GM23248 (cell line): Measurements from ENCODE around the gene ACADS. TPM values are rescaled to one million over a fixed set of nuclear protein-coding genes. Genes with fewer than 3 reads are reported as not detected.

Source experiments
- DNase-seq: peaks from one replicate; pipeline ENCODE4 v3.0.0-alpha.2; 2015
- H2AFZ ChIP-seq: fragments of 200-600 bp; sonication (generic); 2 replicates; pipeline ENCODE4 v1.6.1; 2016; ENCODE audit warnings: antibody characterized with exemption
- H3F3A ChIP-seq: fragments of 200-600 bp; sonication (generic); 2 replicates; pipeline ENCODE4 v1.6.1; 2016; ENCODE audit warnings: mild to moderate bottlenecking, antibody characterized with exemption, mixed run types; ENCODE audit not compliant: insufficient read depth
- H3K27ac ChIP-seq: fragments of 200-600 bp; sonication (generic); 2 replicates; pipeline ENCODE4 v1.5.1; 2016; ENCODE audit warnings: mild to moderate bottlenecking
- H3K27me3 ChIP-seq: fragments of 200-600 bp; sonication (generic); replicated peaks from 2 replicates; pipeline ENCODE4 v1.6.1; 2016; ENCODE audit warnings: mild to moderate bottlenecking; ENCODE audit not compliant: insufficient read depth
- H3K36me3 ChIP-seq: fragments of 200-600 bp; sonication (generic); 2 replicates; pipeline ENCODE4 v1.6.1; 2016; ENCODE audit warnings: low read depth, mild to moderate bottlenecking
- H3K4me1 ChIP-seq: fragments of 200-600 bp; sonication (generic); 2 replicates; pipeline ENCODE4 v1.6.1; 2016; ENCODE audit warnings: mild to moderate bottlenecking; ENCODE audit not compliant: insufficient read depth
- H3K4me2 ChIP-seq: fragments of 200-600 bp; sonication (generic); one replicate; pipeline ENCODE4 v1.6.1; 2016; ENCODE audit warnings: mild to moderate bottlenecking; ENCODE audit not compliant: unreplicated experiment
- H3K4me3 ChIP-seq: fragments of 200-600 bp; sonication (generic); 2 replicates; pipeline ENCODE4 v1.5.1; 2016; ENCODE audit warnings: mild to moderate bottlenecking
- H3K79me2 ChIP-seq: fragments of 200-600 bp; sonication (generic); 2 replicates; pipeline ENCODE4 v1.6.1; 2016; ENCODE audit warnings: mild to moderate bottlenecking; ENCODE audit not compliant: insufficient read depth
- H3K9ac ChIP-seq: fragments of 200-600 bp; sonication (generic); 2 replicates; pipeline ENCODE4 v1.6.1; 2016; ENCODE audit warnings: mild to moderate bottlenecking
- H3K9me2 ChIP-seq: fragments of 200-600 bp; sonication (generic); 2 replicates; pipeline ENCODE4 v1.6.1; 2016; ENCODE audit warnings: mixed run types, mild to moderate bottlenecking, moderate library complexity; ENCODE audit not compliant: insufficient read depth
- H3K9me3 ChIP-seq: fragments of 200-600 bp; sonication (generic); one replicate; pipeline ENCODE4 v1.6.1; 2017; ENCODE audit warnings: low read depth
- H4K20me1 ChIP-seq: fragments of 200-600 bp; sonication (generic); 2 replicates; pipeline ENCODE4 v1.6.0; 2016; ENCODE audit not compliant: insufficient read depth
- EZH2 ChIP-seq: fragments of 200-600 bp; sonication (generic); IDR thresholded peaks from 2 replicates; pipeline ENCODE4 v1.6.1; 2018; ENCODE audit warnings: antibody characterized with exemption, mild to moderate bottlenecking; ENCODE audit not compliant: insufficient read depth, poor library complexity, severe bottlenecking
- EZH2phosphoT487 ChIP-seq: fragments of 200-600 bp; sonication (generic); IDR thresholded peaks from 2 replicates; pipeline ENCODE4 v1.6.1; 2018; ENCODE audit warnings: antibody characterized with exemption, moderate library complexity, mild to moderate bottlenecking, low read depth; ENCODE audit not compliant: insufficient read depth
- WGBS, 2 experiments: methylation state at CpG; one replicate each; pipeline ENCODE4 v1.1.6; 2015 to 2017; ENCODE audit warnings: low lambda C conversion rate in 2 of 2, low coverage in 1 of 2; ENCODE audit errors: missing lambda C conversion rate in 2 of 2; 5-methylcytosine and 5-hydroxymethylcytosine counted together
- in situ Hi-C: fragments of 300-500 bp; cut with MboI; formaldehyde crosslinking; loops from 2 replicates; pipeline ENCODE4 v1.15.0; 2020
- polyA plus RNA-seq: library from polyadenylated mRNA; unstranded; fragments of >200 nt; fragmentation: Nextera tagmentation; extraction: Ambion mirVana; gene quantifications from 2 replicates; pipeline ENCODE4 v1.2.1, GENCODE V29; 2016
- total RNA-seq: library from RNA; depleted of rRNA; stranded (reverse); fragments of >200 nt; shearing (Covaris generic); gene quantifications from 2 replicates; pipeline ENCODE4 v1.2.3, GENCODE V29; 2014

Gene ACADS
- total and polyA plus RNA-seq, 2 experiments from 2014 or later = 10.5 to 14.5 TPM

DNA sequence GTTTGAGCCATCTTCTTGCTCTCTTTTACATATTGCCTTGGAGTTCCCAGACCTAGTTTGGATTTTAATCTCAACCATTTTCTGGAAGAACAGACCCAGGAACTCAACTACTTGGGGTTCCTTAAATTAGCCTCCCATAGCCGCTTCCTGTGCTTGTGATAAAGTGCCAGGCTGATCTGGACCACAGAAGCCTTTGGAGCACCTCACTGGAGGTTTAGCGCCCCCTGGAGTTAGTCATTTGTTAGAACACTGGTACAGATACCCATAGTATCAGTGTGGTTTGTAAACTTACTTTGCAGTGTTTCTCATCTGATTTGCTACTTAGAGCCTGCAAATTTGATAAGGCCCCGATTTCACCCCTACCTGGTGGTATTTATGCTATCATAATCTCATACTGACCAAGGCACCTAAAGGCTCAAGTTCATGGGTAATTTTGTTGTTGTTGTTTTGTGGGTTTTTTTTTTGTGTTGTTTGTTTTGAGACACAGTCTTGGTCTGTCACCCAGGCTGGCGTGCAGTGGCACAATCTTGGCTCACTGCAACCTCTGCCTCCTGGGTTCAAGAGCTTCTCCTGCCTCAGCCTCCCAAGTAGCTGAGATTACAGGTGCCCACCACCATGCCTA, 11.7 kb upstream of the ACADS start:
- Histone ChIP-seq H2AFZ (no peak overlapping the region), H3K36me3 (peaks cover 23% of the 10 kb centered on the region), H3K9ac (no peak overlapping the region), H3K27me3 (no peaks in the 10 kb centered on the region), H3K9me3 (no peaks in the 10 kb centered on the region), H3K79me2 (peaks cover 50% of the 10 kb centered on the region), H4K20me1 (no peaks in the 10 kb centered on the region), H3K9me2 (no peaks in the 10 kb centered on the region), H3K27ac (no peak overlapping the region), H3K4me1 (peaks cover 12% of the 10 kb centered on the region), H3K4me3 (no peak overlapping the region), H3F3A (peaks cover 9% of the 10 kb centered on the region; the same call in 1 of the 2 replicates), H3K4me2 (no peak overlapping the region)
- in situ Hi-C loops = loop anchor here (10.0 kb wide), 1 partner anchor 129 kb away; the partner anchor contains the start of gene POP5
- TF ChIP-seq EZH2phosphoT487 (no peak), EZH2 (no peak)
- peak; percentile 90 for DNase-seq
- 13% methylated on average over 4 of the region's 4 CpGs for WGBS, 2 experiments

DNA sequence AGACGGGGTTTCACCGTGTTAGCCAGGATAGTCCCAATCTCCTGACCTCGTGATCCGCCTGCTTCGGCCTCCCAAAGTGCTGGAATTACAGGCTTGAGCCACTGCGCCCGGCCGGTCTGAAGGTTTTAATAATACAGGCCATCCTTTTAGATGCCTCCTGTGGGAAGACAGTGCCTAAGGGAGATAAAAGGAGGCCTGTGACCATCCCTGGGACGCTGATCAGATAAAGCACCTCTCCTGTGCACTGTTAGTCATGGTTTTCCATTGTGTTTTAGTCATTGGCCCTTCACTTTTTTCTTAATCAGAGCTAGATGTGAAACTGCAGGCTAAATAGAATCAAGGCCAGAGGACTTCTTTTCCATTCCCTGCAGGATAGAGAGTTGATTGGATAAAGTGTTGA, 7.6 kb upstream of the ACADS start:
- H3K9me3 ChIP-seq = no peaks in the 10 kb centered on the region
- in situ Hi-C loops = loop anchor here (10.0 kb wide), 1 partner anchor 133 kb away; the partner anchor contains the start of gene POP5
- H3K4me1 ChIP-seq = peaks cover 4% of the 10 kb centered on the region; the same call in 1 of the 2 replicates
- H2AFZ ChIP-seq = no peak overlapping the region
- no peaks in the 10 kb centered on the region for H4K20me1 ChIP-seq
- peaks cover 8% of the 10 kb centered on the region for H3F3A ChIP-seq
- WGBS, 2 experiments = 84 to 89% methylated on average over 8 to 9 of the region's 9 CpGs
- DNase-seq = no peak
- no peak overlapping the region for H3K27ac ChIP-seq
- H3K9me2 ChIP-seq = no peaks in the 10 kb centered on the region
- H3K79me2 ChIP-seq = peaks cover 23% of the 10 kb centered on the region
- no peak overlapping the region for H3K9ac ChIP-seq
- no peaks in the 10 kb centered on the region for H3K27me3 ChIP-seq
- TF ChIP-seq EZH2 = no peak
- TF ChIP-seq EZH2phosphoT487 = no peak
- no peak overlapping the region for H3K4me2 ChIP-seq
- H3K4me3 ChIP-seq = no peak overlapping the region
- peaks cover 30% of the 10 kb centered on the region for H3K36me3 ChIP-seq

DNA sequence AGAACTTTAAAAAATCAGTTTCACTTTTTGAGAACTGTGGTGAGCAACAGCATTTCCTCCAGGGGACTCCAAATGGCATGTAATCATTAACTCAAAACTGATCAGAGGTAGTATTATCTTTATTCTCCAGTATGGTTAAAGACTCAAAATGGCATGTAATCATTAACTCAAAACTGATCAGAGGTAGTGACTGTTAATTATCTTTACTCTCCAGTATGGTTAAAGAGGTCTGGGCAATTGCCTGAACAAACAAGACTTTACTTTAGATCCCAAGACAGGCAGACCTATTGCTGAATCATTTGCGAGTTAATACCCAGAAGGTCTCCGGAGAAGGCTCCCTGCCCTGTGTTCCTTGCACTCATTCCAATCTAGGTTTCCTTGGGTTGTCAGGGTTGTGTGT, 6.6 kb upstream of the ACADS start:
- Histone ChIP-seq H3K4me3 (no peak overlapping the region), H4K20me1 (no peaks in the 10 kb centered on the region), H3K36me3 (peaks cover 34% of the 10 kb centered on the region), H3K9me2 (no peaks in the 10 kb centered on the region), H3K4me2 (no peak overlapping the region), H3K4me1 (peaks cover 4% of the 10 kb centered on the region; the same call in 1 of the 2 replicates), H2AFZ (no peak overlapping the region), H3K27me3 (no peaks in the 10 kb centered on the region), H3K79me2 (peaks cover 20% of the 10 kb centered on the region), H3F3A (peaks cover 8% of the 10 kb centered on the region), H3K9ac (no peak overlapping the region), H3K9me3 (no peaks in the 10 kb centered on the region), H3K27ac (no peak overlapping the region)
- WGBS, 2 experiments = 73 to 85% methylated on average over 2 of the region's 2 CpGs
- TF ChIP-seq EZH2phosphoT487 (no peak), EZH2 (no peak)
- DNase-seq = no peak
- in situ Hi-C loops = loop anchor here (10.0 kb wide), 1 partner anchor 134 kb away; the partner anchor contains the start of gene POP5

DNA sequence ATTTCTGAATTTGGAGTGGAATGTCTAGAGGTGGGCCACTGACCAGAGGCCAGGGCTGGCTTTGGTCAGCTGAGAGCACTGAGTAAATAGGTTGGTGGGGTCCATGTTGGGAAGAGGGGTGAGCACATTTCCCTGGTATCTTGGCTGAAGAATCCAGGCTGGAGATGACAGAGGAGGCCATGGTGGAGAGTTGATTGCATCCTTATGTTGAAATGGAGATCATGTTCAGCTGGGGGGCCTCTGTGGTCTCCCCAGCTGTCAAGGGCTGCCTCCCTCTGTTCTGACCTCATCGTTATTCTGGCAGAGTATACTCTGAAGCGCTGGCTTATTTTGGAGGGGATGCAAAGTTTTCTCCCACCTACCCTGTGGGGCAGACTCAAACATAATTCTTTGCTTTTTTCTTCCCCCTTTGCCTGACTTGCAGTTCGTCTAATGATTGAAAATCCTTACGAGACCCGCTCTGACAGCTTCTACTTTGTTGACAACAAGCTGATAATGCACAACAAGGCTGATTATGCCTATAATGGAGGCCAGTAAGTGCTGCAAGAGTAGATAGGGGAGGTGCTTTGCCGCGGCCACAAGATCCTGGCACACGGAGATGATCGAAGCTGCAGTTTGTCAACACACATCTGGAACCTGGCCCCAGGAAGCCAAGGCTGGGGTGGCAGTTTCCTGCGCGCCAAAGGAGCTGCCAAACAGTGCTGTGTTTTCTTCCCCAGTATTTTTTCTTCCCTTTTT, 6.0 kb upstream of the ACADS start:
- 72 to 76% methylated on average over 11 of the region's 11 CpGs for WGBS, 2 experiments
- Histone ChIP-seq H3K4me2 (no peak overlapping the region), H3F3A (peaks cover 8% of the 10 kb centered on the region), H3K4me1 (peaks cover 4% of the 10 kb centered on the region; the same call in 1 of the 2 replicates), H3K27ac (no peak overlapping the region), H3K9ac (no peak overlapping the region), H2AFZ (no peak overlapping the region), H3K79me2 (peaks cover 14% of the 10 kb centered on the region), H3K4me3 (no peak overlapping the region), H3K9me2 (no peaks in the 10 kb centered on the region), H3K27me3 (no peaks in the 10 kb centered on the region), H3K36me3 (peaks cover 31% of the 10 kb centered on the region), H4K20me1 (no peaks in the 10 kb centered on the region), H3K9me3 (no peaks in the 10 kb centered on the region)
- TF ChIP-seq EZH2 = no peak
- TF ChIP-seq EZH2phosphoT487 = no peak
- in situ Hi-C loops = loop anchor here (10.0 kb wide), 1 partner anchor 135 kb away; the partner anchor contains the start of gene POP5
- no peak for DNase-seq
